HG02610 (cell line): ENCODE measurements around the gene AGBL1.
"Not testable (repeated sequence)": the region's sequence is repeated elsewhere in the genome, so short reads cannot be mapped to it uniquely, and the experiment has no call there.

ENCODE experiments used
- ATAC-seq: cut with Tn5 transposase; IDR thresholded peaks from one replicate; pipeline ENCODE4 v1.9.1; 2021; ENCODE audit warnings: mild to moderate bottlenecking, moderate library complexity; ENCODE audit not compliant: unreplicated experiment

Gene AGBL1

GRCh38 chr15:86493884-86494283 lies 414.2 kb downstream of the AGBL1 start:
- ATAC-seq: no peak

GRCh38 chr15:86494475-86494874 lies 414.8 kb downstream of the AGBL1 start:
- no peak for ATAC-seq

- no peak for ATAC-seq
Measured at GRCh38 chr15:86502301-86502700, 422.6 kb downstream of the AGBL1 start.

GRCh38 chr15:86505951-86506350 lies 426.3 kb downstream of the AGBL1 start:
- ATAC-seq: no peak

- no peak for ATAC-seq
Measured at GRCh38 chr15:86506401-86506800, 426.7 kb downstream of the AGBL1 start.

- ATAC-seq: no peak
Measured at GRCh38 chr15:86515625-86516024, 436.0 kb downstream of the AGBL1 start.

- ATAC-seq: no peak
Measured at GRCh38 chr15:86522721-86523120, 443.1 kb downstream of the AGBL1 start.

- no peak for ATAC-seq
Measured at GRCh38 chr15:86526938-86527690, 447.4 kb downstream of the AGBL1 start.

- not testable (repeated sequence) for ATAC-seq
Measured at GRCh38 chr15:86528094-86528493, 448.4 kb downstream of the AGBL1 start.

- ATAC-seq: no peak
Measured at GRCh38 chr15:86538141-86538540, 458.5 kb downstream of the AGBL1 start.

- no peak for ATAC-seq
Measured at GRCh38 chr15:86540840-86541467, 461.3 kb downstream of the AGBL1 start.

GRCh38 chr15:86541540-86541939 lies 461.9 kb downstream of the AGBL1 start:
- ATAC-seq: no peak

GRCh38 chr15:86550075-86550474 lies 470.4 kb downstream of the AGBL1 start:
- no peak for ATAC-seq

GRCh38 chr15:86553108-86553507 lies 473.4 kb downstream of the AGBL1 start:
- ATAC-seq: no peak

GRCh38 chr15:86555098-86555497 lies 475.4 kb downstream of the AGBL1 start:
- no peak for ATAC-seq

- ATAC-seq: no peak
Measured at GRCh38 chr15:86555939-86556338, 476.3 kb downstream of the AGBL1 start.

GRCh38 chr15:86556396-86557017 lies 476.8 kb downstream of the AGBL1 start:
- ATAC-seq: no peak

GRCh38 chr15:86557018-86557550 lies 477.4 kb downstream of the AGBL1 start:
- ATAC-seq: no peak

GRCh38 chr15:86558252-86558651 lies 478.6 kb downstream of the AGBL1 start:
- no peak for ATAC-seq

GRCh38 chr15:86558686-86559085 lies 479.0 kb downstream of the AGBL1 start:
- ATAC-seq: no peak

- no peak for ATAC-seq
Measured at GRCh38 chr15:86568378-86568777, 488.7 kb downstream of the AGBL1 start.

- no peak for ATAC-seq
Measured at GRCh38 chr15:86570738-86571137, 491.1 kb downstream of the AGBL1 start.
